GM12878 (cell line): ENCODE data around the gene GIMAP8. TPM values are rescaled to one million over a fixed set of nuclear protein-coding genes. Genes with fewer than 3 reads are reported as not detected.

Experiments
- ATAC-seq: fragments of 200-7000 bp; cut with Tn5 transposase; 3 replicates; pipeline ENCODE4 v1.9.1; 2020; ENCODE audit warnings: mild to moderate bottlenecking, moderate library complexity
- BruUV-seq: library from RNA; stranded (reverse); fragments of 400-500 nt; replicated peaks from 2 replicates; lab custom pipeline; 2021; lab: Mats Ljungman, UMichigan
- CTCF ChIA-PET: fragments of 300-600 bp; sonication (Branson Sonifier 250); formaldehyde crosslinking; extraction: SDS; loops from one replicate; lab custom pipeline; 2021; ENCODE audit warnings: inconsistent platforms; lab: Yijun Ruan, JAX
- POLR2A ChIA-PET: fragments of 350-600 bp; formaldehyde crosslinking; extraction: SDS; loops from one replicate; lab custom pipeline; 2021; ENCODE audit warnings: inconsistent platforms; lab: Charles Lee
- RAD21 ChIA-PET: fragments of 300-600 bp; sonication (Branson Sonifier 250); formaldehyde crosslinking; loops from one replicate; lab custom pipeline; 2023; ENCODE audit warnings: antibody characterized with exemption; ENCODE audit not compliant: unreplicated experiment; lab: Charles Lee
- SMC1A ChIA-PET: fragments of 300-600 bp; sonication (Branson Sonifier 250); formaldehyde crosslinking; loops from one replicate; lab custom pipeline; 2023; ENCODE audit not compliant: unreplicated experiment, uncharacterized antibody; lab: Charles Lee
- DNase-seq: peaks from one replicate; pipeline ENCODE4 v3.0.0-alpha.2; 2011; ENCODE audit warnings: low read depth, low spot score
- FAIRE-seq: peaks from 3 replicates; lab custom pipeline; 2011; peaks lifted over from hg19 to GRCh38; lab: Jason Lieb, UNC
- H2AFZ ChIP-seq: 2 replicates; pipeline ENCODE4 v1.6.0; 2011; ENCODE audit warnings: low read depth, low read length, control low read depth; ENCODE audit not compliant: control insufficient read depth
- H3K27ac ChIP-seq: 2 replicates; pipeline ENCODE4 v1.5.1; 2011; ENCODE audit warnings: control low read depth; ENCODE audit not compliant: control insufficient read depth, insufficient read depth
- H3K27me3 ChIP-seq, 2 experiments: replicated peaks in 1 of 2; 2 replicates each; pipeline versions ENCODE4 v1.6.0 to v1.6.1; 2011; ENCODE audit warnings: low read length in 1 of 2; ENCODE audit not compliant: control insufficient read depth in 2 of 2, insufficient read depth in 2 of 2
- H3K36me3 ChIP-seq, 2 experiments: 2 replicates each; pipeline ENCODE4 v1.5.1; 2011; ENCODE audit warnings: low read length in 1 of 2; ENCODE audit not compliant: control insufficient read depth in 2 of 2, insufficient read depth in 2 of 2
- H3K4me1 ChIP-seq: 2 replicates; pipeline ENCODE4 v1.6.1; 2011; ENCODE audit warnings: mild to moderate bottlenecking, low read length, moderate library complexity, mixed read lengths; ENCODE audit not compliant: control insufficient read depth, insufficient read depth
- H3K4me2 ChIP-seq: 2 replicates; pipeline ENCODE4 v1.6.0; 2011; ENCODE audit warnings: control low read depth; ENCODE audit not compliant: control insufficient read depth, insufficient read depth
- H3K4me3 ChIP-seq: fragments of 200-600 bp; sonication (generic); 2 replicates; pipeline ENCODE4 v1.5.1; 2016
- H3K79me2 ChIP-seq: 2 replicates; pipeline ENCODE4 v1.6.0; 2011; ENCODE audit warnings: low read length; ENCODE audit not compliant: control insufficient read depth, insufficient read depth
- H3K9ac ChIP-seq: 2 replicates; pipeline ENCODE4 v1.8.0; 2011; ENCODE audit warnings: low read length, control low read depth, mixed read lengths; ENCODE audit not compliant: control insufficient read depth, insufficient read depth
- H3K9me3 ChIP-seq: replicated peaks from 3 replicates; pipeline ENCODE4 v1.5.1; 2011; ENCODE audit warnings: mild to moderate bottlenecking, low read length; ENCODE audit not compliant: control insufficient read depth, insufficient read depth
- H4K20me1 ChIP-seq: 2 replicates; pipeline ENCODE4 v1.6.0; 2011; ENCODE audit not compliant: control insufficient read depth, insufficient read depth
- DPF2 ChIP-seq: fragments of 450-650 bp; IDR thresholded peaks from 2 replicates; pipeline ENCODE4 v1.6.1; 2017; ENCODE audit warnings: mild to moderate bottlenecking
- ESRRA ChIP-seq: IDR thresholded peaks from 2 replicates; pipeline ENCODE4 v1.6.1; 2012; ENCODE audit warnings: mild to moderate bottlenecking, low read length, improper control_type of control experiment
- MTA3 ChIP-seq: IDR thresholded peaks from 2 replicates; pipeline ENCODE4 v1.6.1; 2012; ENCODE audit warnings: low read length, inconsistent platforms, borderline replicate concordance
- ZBTB4 ChIP-seq: fragments of 450-650 bp; formaldehyde crosslinking; IDR thresholded peaks from 2 replicates; pipeline ENCODE4 v1.4.0; 2022; ENCODE audit warnings: mild to moderate bottlenecking, moderate library complexity
- WGBS: methylation state at CpG from one replicate; pipeline ENCODE4 v1.1.6; 2016; ENCODE audit warnings: low lambda C conversion rate; ENCODE audit not compliant: insufficient replicate concordance, insufficient coverage; ENCODE audit errors: missing lambda C conversion rate; 5-methylcytosine and 5-hydroxymethylcytosine counted together
- in situ Hi-C: fragments of 300-500 bp; cut with MboI; formaldehyde crosslinking; loops from 9 replicates; pipeline ENCODE4 v1.14.3; 2018; ENCODE audit warnings: mixed read lengths
- intact Hi-C: fragments of 100-400 bp; cut with micrococcal nuclease; formaldehyde crosslinking; loops from one replicate; pipeline ENCODE4 v1.14.2; 2022; ENCODE audit not compliant: unreplicated experiment
- polyA plus RNA-seq, 11 experiments: library from polyadenylated mRNA; depleted of rRNA in 4 of 11; unstranded in 6 of 11; stranded (reverse) in 5 of 11; fragments of >200 nt; fragmentation: Nextera tagmentation in 4 of 11; fragmentation: Illumina TruSeq in 1 of 11; extraction: Ambion mirVana in 4 of 11; extraction: Trizol in 1 of 11; gene quantifications; 1 replicate in 1 of 11; 2 replicates in 10 of 11; pipeline versions ENCODE4 v1.2.1 to v1.2.3, GENCODE V29; 2011 to 2016; ENCODE audit warnings: inconsistent platforms in 2 of 11, missing spikeins in 2 of 11, low read depth in 1 of 11
- total RNA-seq, 4 experiments: library from RNA; depleted of rRNA in 3 of 4; stranded (reverse); fragments of >200 nt in 3 of 4; fragmentation: Illumina TruSeq in 1 of 4; extraction: Trizol in 1 of 4; gene quantifications; 2 replicates each; pipeline versions ENCODE4 v1.2.1 to v1.2.3, GENCODE V29; 2013 to 2021

GIMAP8 gene
- total and polyA plus RNA-seq, 10 of the 15 experiments (the other 5 are each of a cell fraction or from before 2014, with no cell fraction given): 0.66 to 9.7 (median 4.7) TPM

DNA sequence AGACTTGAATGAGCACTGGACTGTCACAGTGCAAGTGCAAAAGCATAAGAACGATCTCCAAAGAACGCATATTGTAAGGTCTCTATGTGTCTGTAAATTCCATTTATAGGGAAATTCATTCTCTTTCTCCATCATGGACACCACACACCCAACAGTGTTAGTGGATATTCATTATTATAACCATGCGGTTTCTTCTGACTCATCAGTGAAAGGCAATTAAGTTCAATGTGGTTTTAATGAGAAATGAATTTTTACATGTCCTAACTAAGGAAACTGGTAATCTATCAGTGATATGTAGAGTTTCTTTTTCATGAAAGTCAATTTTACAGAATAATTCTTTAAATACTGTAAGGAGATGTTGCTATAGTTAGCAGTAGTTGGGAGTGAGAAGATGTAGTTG, 25.9 kb downstream of the GIMAP8 start:
- no peak overlapping the region for H3K27ac ChIP-seq
- CTCF ChIA-PET: no interaction called here

More for the DNA sequence above, 25.9 kb downstream of the GIMAP8 start:
- ChIA-PET SMC1A (no interaction called here), RAD21 (no interaction called here), POLR2A (no interaction called here)
- WGBS: 85% methylated on average over 3 of the region's 3 CpGs
- DNase-seq (no peak), ATAC-seq (no peak), FAIRE-seq (no peak)
- Histone ChIP-seq H3K27me3 (no peaks in the 10 kb centered on the region), H2AFZ (no peak overlapping the region), H4K20me1 (no peaks in the 10 kb centered on the region), H3K4me3 (no peak overlapping the region), H3K79me2 (no peaks in the 10 kb centered on the region), H3K4me2 (no peak overlapping the region), H3K4me1 (no peaks in the 10 kb centered on the region), H3K36me3 (peaks cover 2 to 7% of the 10 kb centered on the region in 2 experiments; a peak in 2 of 4 replicates), H3K9ac (no peak overlapping the region), H3K9me3 (no peaks in the 10 kb centered on the region; the same call in 2 of the 3 replicates)
- in situ Hi-C loops (no loop called here), intact Hi-C loops (no loop called here)
- BruUV-seq: no TSS peak
- no peak for TF ChIP-seq ZBTB4 (CRISPR knock-in tag)
- TF ChIP-seq MTA3: no peak
- TF ChIP-seq ESRRA: no peak
- no peak for TF ChIP-seq DPF2
